Activated CD8-positive, alpha-beta memory T cell treated with anti-CD3 and anti-CD28 coated beads for 36 hours (primary cell): Measurements from ENCODE around the gene ADAMTSL1. TPM values are rescaled to one million over a fixed set of nuclear protein-coding genes. Genes with fewer than 3 reads are reported as not detected.

Source experiments
- CTCF ChIA-PET: fragments of 350-600 bp; sonication (Branson Sonifier 250); formaldehyde crosslinking; loops from one replicate; lab custom pipeline; 2021; ENCODE audit warnings: antibody characterized with exemption; lab: Charles Lee
- POLR2A ChIA-PET: fragments of 350-600 bp; sonication (Branson Sonifier 250); formaldehyde crosslinking; loops from one replicate; lab custom pipeline; 2021; ENCODE audit warnings: antibody characterized with exemption; lab: Charles Lee
- total RNA-seq, 2 experiments: library from RNA; stranded (reverse); gene quantifications; one replicate each; pipeline ENCODE4 v1.2.3, GENCODE V29; 2021

The ADAMTSL1 gene
- total RNA-seq, 2 experiments from 2014 or later = not detected

DNA sequence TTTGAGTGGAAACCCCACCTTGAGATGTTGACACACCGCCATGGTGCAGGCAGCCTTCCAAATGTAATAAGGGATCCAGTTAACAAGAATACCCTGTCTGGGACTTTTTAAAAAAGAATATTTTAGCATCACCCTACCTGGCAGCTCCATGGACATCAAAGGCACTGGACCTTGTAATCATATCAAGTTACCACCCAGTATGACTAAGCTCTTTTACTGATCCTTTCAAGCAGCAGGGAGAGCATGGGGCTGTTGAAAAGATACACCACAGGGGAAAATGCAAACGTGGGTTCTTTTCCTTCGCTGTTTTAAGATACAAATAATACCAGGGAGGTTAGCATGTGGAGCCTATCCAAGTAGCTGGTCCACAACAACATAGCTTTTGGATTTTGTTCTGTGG is 347.8 kb downstream of the ADAMTSL1 start:
- ChIA-PET CTCF (no interaction called here), POLR2A (no interaction called here)

- POLR2A ChIA-PET = no interaction called here
- CTCF ChIA-PET = no interaction called here
Observed at GRCh38 chr9:18822850-18823249, 348.9 kb downstream of the ADAMTSL1 start.

DNA sequence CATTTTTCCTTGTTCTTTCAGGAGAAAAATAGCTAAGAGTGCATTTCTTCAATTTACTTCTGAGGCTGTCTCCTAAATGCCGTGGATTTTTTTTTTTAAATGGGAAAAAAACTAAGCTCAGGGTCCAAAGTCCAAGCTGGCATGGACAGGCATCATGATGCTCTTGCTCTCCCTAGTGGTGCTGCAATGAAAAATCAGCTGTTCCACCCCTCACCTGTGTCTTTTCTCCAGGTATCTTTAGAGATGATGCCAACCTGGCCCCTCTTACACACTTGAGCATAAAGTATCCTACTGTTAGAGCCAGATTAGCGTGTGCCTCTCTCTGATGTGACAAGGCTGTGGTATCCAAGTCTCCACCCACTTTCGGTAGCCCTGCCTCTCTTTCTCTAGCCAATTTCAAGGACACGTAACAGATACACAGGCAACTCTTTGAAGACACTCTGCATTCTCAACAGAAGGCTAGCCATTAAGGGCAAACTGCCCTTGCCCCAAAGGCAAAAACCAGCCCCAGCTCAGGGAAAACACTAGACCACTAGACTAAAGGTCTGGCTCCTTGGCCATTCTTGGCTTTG is 350.2 kb downstream of the ADAMTSL1 start:
- CTCF ChIA-PET = no interaction called here
- POLR2A ChIA-PET = no interaction called here

DNA sequence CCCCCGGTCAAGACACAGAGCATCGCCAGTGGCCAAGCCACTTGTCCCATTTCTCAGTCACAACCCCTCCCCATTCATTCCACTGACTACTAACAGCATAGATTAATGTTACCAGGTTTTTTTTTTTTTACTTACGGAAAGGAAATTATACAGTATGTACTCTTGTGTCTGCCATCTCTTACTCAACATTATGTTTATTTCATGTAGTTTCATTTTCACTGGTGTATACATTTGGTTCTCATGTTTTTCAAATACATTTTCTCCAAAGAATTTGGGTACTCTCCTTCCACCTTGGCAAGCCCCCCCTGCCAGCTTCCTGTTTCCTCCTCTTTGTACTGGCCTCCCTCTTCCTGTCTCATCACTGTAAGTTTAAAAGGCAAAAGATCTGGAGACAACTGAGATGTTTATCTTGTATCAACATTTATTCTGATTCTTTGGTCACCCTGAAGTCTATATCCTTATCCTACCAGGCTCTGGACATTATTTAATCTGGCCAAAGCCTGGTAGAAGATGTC is 351.8 kb downstream of the ADAMTSL1 start:
- ChIA-PET CTCF (no interaction called here), POLR2A (no interaction called here)

DNA sequence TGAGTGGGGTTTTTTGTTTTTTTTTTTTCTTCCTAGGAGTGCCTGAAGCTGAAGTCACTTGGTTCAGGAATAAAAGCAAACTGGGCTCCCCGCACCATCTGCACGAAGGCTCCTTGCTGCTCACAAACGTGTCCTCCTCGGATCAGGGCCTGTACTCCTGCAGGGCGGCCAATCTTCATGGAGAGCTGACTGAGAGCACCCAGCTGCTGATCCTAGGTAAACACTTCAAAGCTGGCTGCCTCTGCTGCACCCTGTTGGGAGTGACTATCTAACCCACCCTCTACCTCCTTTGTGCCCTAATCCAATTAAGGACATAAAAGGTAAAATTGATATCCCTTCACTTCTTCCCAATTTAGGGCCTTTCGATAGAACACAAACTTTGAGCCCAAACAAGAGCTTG is 352.3 kb downstream of the ADAMTSL1 start:
- POLR2A ChIA-PET = no interaction called here
- CTCF ChIA-PET = no interaction called here

DNA sequence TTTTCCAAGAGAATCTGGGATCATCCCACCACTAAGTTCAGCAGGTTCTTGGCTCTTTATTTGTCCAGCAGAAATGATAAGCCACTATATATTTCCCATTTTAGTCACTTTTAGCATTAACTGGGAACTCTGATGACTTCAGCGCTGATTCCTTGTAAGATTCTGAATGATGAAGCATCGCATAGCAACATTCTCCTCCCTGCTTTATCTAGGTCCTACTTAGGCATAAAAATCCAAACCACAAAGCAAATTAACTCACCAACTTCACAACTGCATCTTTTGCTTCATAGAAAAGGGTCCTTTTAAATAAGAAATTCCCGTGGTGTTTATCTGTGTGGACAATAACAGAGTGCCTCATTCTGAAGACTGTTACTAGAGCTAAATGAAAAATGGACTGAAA is 355.1 kb downstream of the ADAMTSL1 start:
- POLR2A ChIA-PET = no interaction called here
- CTCF ChIA-PET = no interaction called here

GRCh38 chr9:18829873-18830272 is 355.9 kb downstream of the ADAMTSL1 start:
- ChIA-PET POLR2A (no interaction called here), CTCF (no interaction called here)

DNA sequence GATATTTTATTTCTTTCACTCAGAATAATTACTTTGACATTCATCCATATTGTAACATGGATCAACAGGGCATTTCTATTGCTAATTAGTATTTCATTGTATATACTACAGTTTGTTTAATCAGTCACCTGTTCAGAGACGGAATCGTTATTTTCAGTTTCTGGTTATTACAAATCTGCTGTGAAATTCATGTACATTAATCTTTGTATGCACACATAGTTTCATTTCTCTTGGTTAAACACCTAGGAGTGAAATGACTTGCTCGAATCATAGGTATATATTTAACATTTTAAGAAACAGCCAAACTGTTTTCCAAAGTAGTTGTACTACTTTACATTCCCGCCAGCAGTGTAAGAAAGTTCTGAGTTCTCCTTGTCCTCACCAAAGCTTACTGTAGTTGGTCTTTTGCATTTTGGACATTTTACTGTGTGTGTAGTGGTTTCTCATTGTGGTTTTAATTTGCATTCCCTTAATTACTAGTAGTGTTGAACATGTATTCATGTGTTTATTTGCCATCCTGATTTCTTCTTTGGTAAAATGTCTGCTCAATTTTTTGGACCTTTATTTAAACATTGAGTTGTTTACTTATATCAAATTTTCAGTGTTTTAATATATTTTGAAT is 360.9 kb downstream of the ADAMTSL1 start:
- ChIA-PET CTCF (no interaction called here), POLR2A (no interaction called here)

GRCh38 chr9:18837402-18837801 is 363.4 kb downstream of the ADAMTSL1 start:
- ChIA-PET CTCF (no interaction called here), POLR2A (no interaction called here)

DNA sequence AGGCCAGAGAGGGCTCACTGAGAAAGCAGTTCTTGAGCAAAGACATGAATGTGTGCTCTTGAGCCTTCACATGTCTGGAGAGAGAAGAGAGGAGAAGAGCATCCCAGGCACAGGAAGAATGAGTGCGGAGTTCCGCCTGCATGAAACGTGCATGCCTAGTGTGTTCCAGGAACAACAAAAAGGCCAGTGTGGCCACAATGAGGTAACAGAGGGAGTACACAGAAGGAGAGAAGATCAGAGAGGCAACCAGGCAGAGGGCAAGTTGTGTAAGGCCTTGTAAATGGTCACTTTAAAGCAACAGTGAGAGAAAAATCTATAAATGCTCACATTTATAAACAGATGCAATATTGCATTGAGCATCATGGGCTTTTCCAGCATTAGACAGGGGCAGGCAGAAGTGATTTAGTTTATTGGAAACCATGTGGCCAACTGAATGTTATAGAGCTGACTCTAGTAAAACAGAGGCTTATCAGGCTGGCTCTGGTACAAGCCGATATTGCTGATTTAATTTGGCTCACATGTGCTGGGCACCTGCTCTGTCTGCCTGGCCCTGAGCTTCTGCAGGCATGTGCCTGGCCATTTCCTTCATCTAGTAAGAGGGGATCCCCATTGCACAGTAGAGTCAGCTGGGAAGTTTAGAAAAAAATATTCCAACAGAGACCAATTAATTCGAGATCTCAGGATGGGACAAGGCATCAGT is 373.8 kb downstream of the ADAMTSL1 start:
- ChIA-PET POLR2A (no interaction called here), CTCF (no interaction called here)

DNA sequence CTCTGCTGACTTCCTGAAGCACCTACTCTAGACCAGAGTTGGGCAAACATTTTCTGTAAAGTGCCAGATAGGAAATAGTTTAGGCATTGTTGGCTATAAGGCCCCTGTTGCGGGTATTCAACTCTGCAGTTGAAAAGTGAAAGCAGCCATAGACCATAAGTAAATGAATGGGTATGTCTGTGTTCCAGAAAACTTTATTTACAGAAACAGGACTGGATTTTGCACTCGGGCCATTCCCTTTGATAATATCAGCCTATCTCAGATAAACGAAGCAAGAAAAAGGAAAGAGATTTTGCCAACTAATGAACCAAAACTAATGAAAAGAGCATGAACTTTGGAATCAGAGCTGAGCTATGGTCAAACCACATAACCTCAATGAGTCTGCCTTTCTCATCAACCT is 374.7 kb downstream of the ADAMTSL1 start:
- CTCF ChIA-PET = no interaction called here
- POLR2A ChIA-PET = no interaction called here

DNA sequence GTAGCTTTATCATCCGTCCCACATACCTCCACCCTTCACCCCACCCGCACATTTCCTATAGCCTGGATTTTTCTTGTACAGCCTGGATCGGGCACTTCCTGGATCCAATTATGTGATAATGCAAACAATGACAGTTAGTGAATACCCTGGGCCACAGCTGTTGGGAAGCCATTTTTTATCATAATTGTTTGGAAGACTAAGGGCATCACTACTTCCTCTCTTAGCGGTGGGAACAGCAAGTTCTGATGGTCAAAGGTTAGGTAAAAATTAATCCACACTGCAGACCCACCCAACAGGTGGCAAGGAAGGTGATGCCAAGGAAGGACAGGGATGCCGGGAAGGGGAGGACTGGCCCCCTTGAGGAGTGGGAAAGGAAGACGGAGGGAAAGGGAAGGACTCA is 375.3 kb downstream of the ADAMTSL1 start:
- ChIA-PET CTCF (no interaction called here), POLR2A (no interaction called here)

GRCh38 chr9:18849890-18850677 is 376.1 kb downstream of the ADAMTSL1 start:
- CTCF ChIA-PET = no interaction called here
- POLR2A ChIA-PET = no interaction called here

DNA sequence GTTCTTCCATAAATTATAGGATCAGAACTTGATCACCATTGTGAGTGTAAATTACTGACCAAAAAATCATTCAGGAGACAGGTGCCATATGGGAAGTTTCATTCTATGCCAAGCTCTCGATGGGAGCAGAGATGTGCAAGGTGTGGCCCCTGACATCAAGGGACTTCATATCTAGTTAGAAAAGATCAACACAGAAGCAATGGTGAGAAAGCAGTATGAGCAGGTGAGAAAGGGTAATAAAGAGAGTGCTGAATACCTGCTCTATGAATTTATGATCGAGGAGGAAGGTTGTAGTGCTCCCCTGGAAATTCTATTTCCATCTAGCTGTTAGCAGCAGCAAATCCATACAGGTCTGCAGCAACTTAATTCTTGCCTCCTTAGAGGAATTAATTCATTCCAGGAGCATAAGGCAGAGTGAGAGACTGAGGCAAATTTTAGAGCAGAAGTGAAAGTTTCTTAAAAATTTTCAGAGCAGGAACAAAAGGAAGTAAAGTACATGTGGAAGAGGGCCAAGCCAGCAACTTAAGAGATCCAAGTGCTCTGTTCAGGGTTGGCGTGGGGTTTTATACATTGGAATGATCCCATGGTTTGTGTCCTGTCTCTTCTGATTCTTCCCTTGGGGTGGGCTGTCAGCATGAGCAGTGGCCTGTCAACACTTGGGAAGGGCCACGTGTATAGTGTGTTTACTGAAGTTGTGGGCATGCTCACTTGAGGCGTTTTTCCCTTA is 377.3 kb downstream of the ADAMTSL1 start:
- POLR2A ChIA-PET = no interaction called here
- CTCF ChIA-PET = no interaction called here

DNA sequence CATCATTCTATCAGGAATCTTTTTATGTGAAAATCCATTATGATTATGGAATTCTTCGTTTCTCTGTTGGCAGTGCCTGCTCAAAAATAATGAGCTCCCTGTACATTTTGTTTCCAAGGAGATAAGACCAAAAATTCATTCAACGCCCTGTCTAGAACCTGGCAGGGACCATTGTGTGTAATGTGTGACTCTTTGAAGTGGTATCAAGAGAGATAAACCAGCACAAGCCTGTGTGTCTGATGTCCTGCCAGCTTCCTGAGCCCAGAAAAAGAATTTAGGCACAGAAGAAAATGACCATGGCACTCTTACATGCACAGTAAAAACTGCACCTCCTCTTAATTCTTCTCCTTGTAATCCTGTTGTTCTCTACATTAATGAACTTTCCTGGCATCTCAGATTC is 381.7 kb downstream of the ADAMTSL1 start:
- CTCF ChIA-PET = no interaction called here
- POLR2A ChIA-PET = no interaction called here

GRCh38 chr9:18857334-18857733 is 383.4 kb downstream of the ADAMTSL1 start:
- CTCF ChIA-PET = no interaction called here
- POLR2A ChIA-PET = no interaction called here

DNA sequence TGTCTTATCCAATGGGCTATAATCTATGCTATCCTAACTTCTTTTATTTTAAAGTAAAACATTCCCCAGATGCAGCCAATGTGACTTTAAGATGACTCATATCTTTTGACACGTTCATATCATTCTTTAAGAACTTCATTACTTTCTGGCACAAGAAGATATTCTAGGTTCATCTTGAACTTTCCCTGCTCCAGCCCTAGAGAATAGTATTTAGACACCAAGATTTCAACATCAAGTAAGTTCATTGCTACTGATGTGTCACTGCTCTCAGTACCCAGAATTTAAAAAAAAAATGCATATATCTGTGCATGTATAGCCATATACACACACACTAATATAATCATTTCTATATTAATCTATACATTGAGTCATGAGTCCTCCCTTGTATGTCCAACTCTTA is 383.8 kb downstream of the ADAMTSL1 start:
- CTCF ChIA-PET = no interaction called here

GRCh38 chr9:18861609-18862544 is 387.9 kb downstream of the ADAMTSL1 start:
- ChIA-PET CTCF (no interaction called here), POLR2A (no interaction called here)

More for the DNA sequence above, 383.8 kb downstream of the ADAMTSL1 start:
- POLR2A ChIA-PET = no interaction called here

DNA sequence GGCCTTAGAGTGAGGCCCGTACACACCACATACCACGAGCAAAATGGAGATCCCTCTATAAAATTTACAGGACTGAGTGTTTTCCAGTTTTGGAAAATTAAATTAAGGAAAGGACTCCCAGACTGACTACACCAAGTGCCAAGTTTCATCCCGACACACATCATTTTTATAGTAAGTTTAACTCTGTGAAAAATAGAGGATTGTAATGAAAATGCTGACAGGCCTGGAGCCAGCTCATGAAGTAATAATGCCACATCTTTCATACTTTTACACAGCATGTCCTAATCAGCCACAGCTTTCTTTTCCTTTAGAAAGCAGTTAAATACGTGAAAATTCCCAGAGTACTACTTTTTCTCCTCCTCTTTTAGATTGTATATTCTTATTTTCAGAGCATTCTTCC is 389.8 kb downstream of the ADAMTSL1 start:
- ChIA-PET CTCF (no interaction called here), POLR2A (no interaction called here)
